Measurements from ENCODE around the gene IFIT3.

GRCh38 chr10:89336241-89336640, 8.4 kb downstream of the IFIT3 start:
- TF ChIP-seq POLR2AphosphoS5 (IDR thresholded peaks at IDR 0.05; ENCODE audit: borderline replicate concordance, low read depth, low read length) (no peak), EZH2 (IDR thresholded peaks at IDR 0.05) (no peak)
